Rectal smooth muscle tissue (tissue), 1 donor: ENCODE data around the gene PRKAG2.

Experiments used
- H3K27ac ChIP-seq: one replicate; pipeline ENCODE4 v1.7.0; 2013; ENCODE audit warnings: low read depth, low read length, inconsistent platforms
- H3K27me3 ChIP-seq: one replicate; pipeline ENCODE4 v1.7.0; 2013; ENCODE audit warnings: low read length; ENCODE audit not compliant: control insufficient read depth, insufficient read depth
- H3K36me3 ChIP-seq: one replicate; pipeline ENCODE4 v1.7.0; 2013; ENCODE audit warnings: low read length; ENCODE audit not compliant: control insufficient read depth, insufficient read depth
- H3K4me1 ChIP-seq: one replicate; pipeline ENCODE4 v1.7.0; 2013; ENCODE audit warnings: low read length; ENCODE audit not compliant: control insufficient read depth, insufficient read depth
- H3K4me3 ChIP-seq: one replicate; pipeline ENCODE4 v1.7.0; 2013; ENCODE audit warnings: low read length
- H3K9ac ChIP-seq: one replicate; pipeline ENCODE4 v1.7.0; 2013; ENCODE audit warnings: low read length

Gene PRKAG2

GRCh38 chr7:151876899-151877777 is at the start of gene PRKAG2:
Gene PRKAG2 (minus strand): TSS chr7:151877115. CDS start chr7:151876620, 495 bp downstream.
- no peaks in the 10 kb centered on the region for H3K36me3 ChIP-seq
- peak within 1 kb of the TSS; percentile 90 for H3K4me3 ChIP-seq
- no peaks in the 10 kb centered on the region for H3K27me3 ChIP-seq
- H3K4me1 ChIP-seq: no peaks in the 10 kb centered on the region
- peak within 1 kb of the TSS; percentile 68 for H3K27ac ChIP-seq
- H3K9ac ChIP-seq: peak within 1 kb of the TSS; percentile 73

- Histone ChIP-seq H3K27ac (no peak overlapping the region), H3K36me3 (no peaks in the 10 kb centered on the region), H3K27me3 (no peaks in the 10 kb centered on the region), H3K4me3 (no peak overlapping the region), H3K4me1 (peaks cover 4% of the 10 kb centered on the region), H3K9ac (no peak overlapping the region)
Measured at GRCh38 chr7:151926336-151926712, 49.4 kb upstream of the PRKAG2 start.

GRCh38 chr7:151925446-151926335 is 48.8 kb upstream of the PRKAG2 start:
- H3K36me3 ChIP-seq: no peaks in the 10 kb centered on the region
- H3K9ac ChIP-seq: no peak overlapping the region
- peak overlapping the region; percentile 60 for H3K27ac ChIP-seq
- no peaks in the 10 kb centered on the region for H3K27me3 ChIP-seq
- peak overlapping the region; percentile 28 for H3K4me3 ChIP-seq
- peaks cover 4% of the 10 kb centered on the region for H3K4me1 ChIP-seq

- Histone ChIP-seq H3K36me3 (no peaks in the 10 kb centered on the region), H3K4me1 (peaks cover 4% of the 10 kb centered on the region), H3K4me3 (no peak overlapping the region), H3K9ac (no peak overlapping the region), H3K27me3 (no peaks in the 10 kb centered on the region), H3K27ac (no peak overlapping the region)
Measured at GRCh38 chr7:151924508-151924907, 47.6 kb upstream of the PRKAG2 start.

- H3K9ac ChIP-seq: no peak overlapping the region
Measured at GRCh38 chr7:151924001-151924400, 47.1 kb upstream of the PRKAG2 start.

GRCh38 chr7:151923097-151923876 is 46.4 kb upstream of the PRKAG2 start:
- Histone ChIP-seq H3K27me3 (no peaks in the 10 kb centered on the region), H3K4me3 (no peak overlapping the region), H3K36me3 (no peaks in the 10 kb centered on the region), H3K27ac (no peak overlapping the region), H3K4me1 (peaks cover 4% of the 10 kb centered on the region), H3K9ac (no peak overlapping the region)

More at GRCh38 chr7:151924001-151924400, 47.1 kb upstream of the PRKAG2 start:
- Histone ChIP-seq H3K4me3 (no peak overlapping the region), H3K4me1 (peaks cover 4% of the 10 kb centered on the region), H3K36me3 (no peaks in the 10 kb centered on the region), H3K27ac (no peak overlapping the region), H3K27me3 (no peaks in the 10 kb centered on the region)

- H3K9ac ChIP-seq: no peak overlapping the region
- peaks cover 4% of the 10 kb centered on the region for H3K4me1 ChIP-seq
- H3K36me3 ChIP-seq: no peaks in the 10 kb centered on the region
- no peaks in the 10 kb centered on the region for H3K27me3 ChIP-seq
- no peak overlapping the region for H3K27ac ChIP-seq
- H3K4me3 ChIP-seq: no peak overlapping the region
Measured at GRCh38 chr7:151921451-151921850, 44.5 kb upstream of the PRKAG2 start.

- Histone ChIP-seq H3K9ac (no peak overlapping the region), H3K4me3 (no peak overlapping the region), H3K27me3 (no peaks in the 10 kb centered on the region), H3K4me1 (no peaks in the 10 kb centered on the region), H3K27ac (no peak overlapping the region), H3K36me3 (no peaks in the 10 kb centered on the region)
Measured at GRCh38 chr7:151920488-151920887, 43.6 kb upstream of the PRKAG2 start.

GRCh38 chr7:151919595-151919994 is 42.7 kb upstream of the PRKAG2 start:
- Histone ChIP-seq H3K36me3 (no peaks in the 10 kb centered on the region), H3K27me3 (no peaks in the 10 kb centered on the region), H3K4me3 (no peak overlapping the region), H3K4me1 (no peaks in the 10 kb centered on the region), H3K27ac (no peak overlapping the region), H3K9ac (no peak overlapping the region)

- Histone ChIP-seq H3K4me3 (no peak overlapping the region), H3K4me1 (no peaks in the 10 kb centered on the region), H3K9ac (no peak overlapping the region), H3K27ac (no peak overlapping the region), H3K36me3 (no peaks in the 10 kb centered on the region), H3K27me3 (no peaks in the 10 kb centered on the region)
Measured at GRCh38 chr7:151918510-151918843, 41.6 kb upstream of the PRKAG2 start.

- Histone ChIP-seq H3K9ac (no peak overlapping the region), H3K4me3 (no peak overlapping the region), H3K4me1 (no peaks in the 10 kb centered on the region), H3K27me3 (no peaks in the 10 kb centered on the region), H3K36me3 (no peaks in the 10 kb centered on the region), H3K27ac (no peak overlapping the region)
Measured at GRCh38 chr7:151917791-151918509, 41.0 kb upstream of the PRKAG2 start.
